HT-29 (cell line): ENCODE data around the gene COL23A1. TPM values are rescaled to one million over a fixed set of nuclear protein-coding genes. Genes with fewer than 3 reads are reported as not detected.
"Not testable (repeated sequence)": the region's sequence is repeated elsewhere in the genome, so short reads cannot be mapped to it uniquely, and the experiment has no call there.

Source experiments
- DNase-seq: peaks from one replicate; pipeline ENCODE4 v3.0.0-alpha.2; 2015; ENCODE audit warnings: low spot score
- total RNA-seq: library from RNA; depleted of rRNA; stranded (reverse); fragments of >200 nt; shearing (Covaris generic); gene quantifications from 2 replicates; pipeline ENCODE4 v1.2.3, GENCODE V29; 2014

The COL23A1 gene
- total RNA-seq, 1 experiment from 2014 or later: not detected

DNA sequence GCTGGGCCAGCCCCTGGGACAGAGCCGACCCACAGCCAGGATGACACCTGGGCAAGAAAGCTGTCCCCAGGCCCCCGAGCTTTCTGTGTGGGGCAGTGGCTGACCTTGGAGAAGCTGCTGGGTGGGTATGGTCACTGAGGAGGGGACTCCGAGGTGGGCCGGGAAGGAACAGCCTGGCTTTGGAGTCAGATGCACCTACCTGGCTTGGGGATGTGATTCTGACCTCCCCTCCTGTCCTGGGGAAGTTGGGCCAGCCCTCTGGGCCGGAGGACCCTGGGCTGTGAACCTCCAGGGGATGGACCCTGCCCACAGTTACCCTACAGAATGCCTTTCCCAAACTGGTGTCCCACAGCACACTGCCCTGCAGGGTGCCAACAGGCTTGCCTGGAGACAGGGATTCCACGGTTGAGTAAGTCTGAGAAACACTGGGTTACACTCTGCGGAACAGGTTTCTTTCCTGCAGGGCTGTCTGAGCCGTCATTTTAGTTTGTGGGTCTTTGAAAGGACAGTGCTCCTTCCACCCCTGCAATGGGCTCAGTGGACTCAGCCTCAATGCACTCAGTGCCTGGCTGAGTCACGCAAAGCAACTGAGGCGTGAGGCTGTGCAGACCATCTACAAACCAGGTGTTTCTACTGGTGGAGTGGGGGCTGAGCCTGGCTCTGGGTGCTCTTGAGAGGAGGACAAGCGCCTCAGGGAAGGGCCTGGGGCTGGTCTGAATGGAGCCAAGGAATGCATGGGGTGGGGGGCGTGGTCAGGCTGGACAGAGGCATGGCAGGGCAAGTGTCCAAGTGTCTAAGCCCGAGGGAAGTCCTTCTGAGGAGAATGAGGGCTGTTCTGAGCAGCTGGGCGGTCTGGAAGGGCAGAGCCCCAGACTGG is 316.3 kb downstream of the COL23A1 start:
- no peak for DNase-seq

DNA sequence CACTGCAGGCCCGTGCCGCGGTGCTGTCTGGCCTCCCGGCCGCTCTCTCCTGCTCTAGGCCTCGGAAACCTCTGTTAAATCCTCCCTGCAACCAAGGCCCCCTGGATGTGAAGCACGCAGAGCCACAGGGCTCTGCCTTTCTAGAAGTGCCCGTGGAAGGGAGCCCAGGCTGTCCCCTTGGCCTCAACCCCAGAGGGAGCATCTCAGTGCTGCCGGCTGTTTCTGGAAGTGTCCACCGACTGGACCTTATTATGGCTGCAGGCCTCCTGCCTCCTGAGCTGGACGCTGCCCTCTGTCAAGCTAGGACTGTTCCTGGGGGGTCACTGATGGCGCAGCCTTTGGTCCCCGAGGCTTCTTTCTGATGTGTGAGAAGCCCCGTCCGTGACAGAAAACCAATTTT is 317.2 kb downstream of the COL23A1 start:
- DNase-seq: no peak

DNA sequence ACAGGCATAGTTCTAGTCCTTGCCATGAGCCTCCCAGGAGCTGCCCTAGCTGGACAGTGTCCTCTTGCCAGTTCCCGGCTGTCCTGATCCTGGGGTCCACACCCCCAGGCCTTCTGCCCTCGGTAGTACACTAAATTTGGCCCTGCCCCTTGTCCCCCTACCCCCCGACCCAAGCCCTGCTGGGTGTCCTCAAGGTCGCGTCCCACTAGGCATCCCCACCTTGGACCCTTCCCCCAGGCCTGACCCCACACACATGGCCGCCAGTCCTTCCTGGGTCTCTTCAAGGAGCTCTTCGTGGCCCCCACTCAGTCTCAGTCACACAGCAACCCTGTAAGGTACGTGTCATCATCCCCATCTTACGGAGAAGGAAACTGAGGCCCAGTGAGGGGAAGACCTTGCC is 317.6 kb downstream of the COL23A1 start:
- no peak for DNase-seq

DNA sequence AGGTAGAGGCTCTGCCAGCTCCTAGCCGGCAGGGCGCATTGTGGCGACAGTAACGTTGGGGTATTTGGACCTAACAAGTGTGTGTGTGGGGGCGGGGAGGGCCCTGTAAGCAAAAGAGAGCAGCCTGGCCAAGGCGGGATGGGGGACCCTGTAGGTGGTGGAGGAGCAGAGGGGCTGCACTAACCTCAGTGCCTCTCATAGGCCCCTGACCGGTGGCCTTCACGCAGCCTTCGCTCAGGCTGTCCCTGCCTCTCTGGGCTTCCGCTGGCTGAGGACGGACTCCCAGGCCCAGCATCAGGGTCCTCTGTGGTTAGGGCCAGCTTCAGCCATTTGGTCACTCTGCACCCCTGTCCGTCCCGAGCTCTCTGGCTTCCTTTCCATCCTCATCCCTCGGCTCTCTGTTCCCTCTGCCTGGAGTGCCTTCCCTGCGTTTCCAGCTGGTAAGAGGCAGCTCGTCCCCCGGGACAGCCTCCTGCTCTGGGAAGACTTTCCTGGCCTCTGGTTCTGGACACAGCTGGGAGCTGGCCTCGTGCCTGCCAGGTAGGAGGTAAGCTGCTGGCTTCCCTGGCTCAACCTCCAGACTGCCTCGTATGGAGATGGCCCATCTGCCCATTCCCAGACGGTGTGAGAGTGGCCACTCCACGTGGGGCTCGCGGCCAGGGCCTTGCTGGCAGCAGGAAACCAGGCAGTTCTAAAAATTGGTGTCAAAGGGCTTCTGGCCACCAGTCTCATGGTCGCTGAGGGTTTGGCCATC is 318.3 kb downstream of the COL23A1 start:
- no peak for DNase-seq

DNA sequence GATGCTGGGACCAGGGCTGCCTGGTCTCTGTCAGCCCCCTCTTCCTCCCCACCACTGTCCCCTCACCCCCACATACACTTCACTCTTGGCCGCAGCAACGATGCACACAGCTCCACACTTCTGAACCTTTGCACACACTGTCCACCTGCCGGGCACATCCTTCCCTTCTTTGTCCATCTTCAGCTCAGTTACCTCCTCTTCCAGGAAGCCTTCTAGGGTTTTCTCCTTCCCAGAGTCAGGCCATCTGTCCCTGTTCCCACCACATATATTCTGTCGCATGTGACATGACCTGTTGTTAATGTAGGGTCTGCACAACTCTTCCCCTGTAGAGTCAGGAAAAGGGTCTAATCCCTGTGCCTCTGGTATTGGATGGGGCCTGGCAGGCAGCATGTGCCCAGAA is 319.0 kb downstream of the COL23A1 start:
- DNase-seq: no peak

DNA sequence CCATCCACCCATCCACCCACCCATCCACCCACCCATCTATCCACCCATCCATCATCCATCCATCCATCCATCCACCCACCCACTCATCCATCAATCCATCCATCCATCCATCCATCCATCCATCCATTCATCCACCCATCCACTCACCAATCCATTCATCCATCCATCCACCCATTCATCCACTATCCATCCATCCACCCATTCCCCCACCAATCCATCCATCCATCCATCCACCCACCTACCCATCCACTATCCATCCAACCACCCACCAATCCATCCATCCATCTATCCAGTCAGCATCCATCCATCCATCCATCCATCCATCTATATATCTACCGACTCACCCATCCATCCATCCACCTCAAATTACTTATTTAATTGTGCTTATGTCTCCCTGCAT is 320.7 kb downstream of the COL23A1 start:
- no peak for DNase-seq

DNA sequence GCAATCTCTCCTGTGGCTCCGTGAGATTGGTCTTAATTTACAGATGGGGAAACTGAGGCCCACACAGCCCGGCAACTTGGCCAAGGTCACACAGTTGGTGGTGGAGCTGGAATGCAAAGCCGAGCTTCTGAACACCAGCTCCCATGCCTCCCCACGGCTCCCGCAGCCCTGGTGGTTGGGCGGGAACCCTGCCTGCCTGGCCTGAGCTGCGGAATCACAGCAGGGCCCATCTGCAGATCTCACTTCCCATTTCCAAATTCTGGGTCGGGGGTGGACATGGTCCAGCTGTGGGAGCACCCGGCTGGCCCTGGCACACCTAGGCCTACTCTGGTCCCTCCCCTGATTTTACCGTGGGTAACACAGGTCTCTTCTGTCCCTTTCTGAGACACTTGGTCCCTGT is 322.3 kb downstream of the COL23A1 start:
- no peak for DNase-seq

DNA sequence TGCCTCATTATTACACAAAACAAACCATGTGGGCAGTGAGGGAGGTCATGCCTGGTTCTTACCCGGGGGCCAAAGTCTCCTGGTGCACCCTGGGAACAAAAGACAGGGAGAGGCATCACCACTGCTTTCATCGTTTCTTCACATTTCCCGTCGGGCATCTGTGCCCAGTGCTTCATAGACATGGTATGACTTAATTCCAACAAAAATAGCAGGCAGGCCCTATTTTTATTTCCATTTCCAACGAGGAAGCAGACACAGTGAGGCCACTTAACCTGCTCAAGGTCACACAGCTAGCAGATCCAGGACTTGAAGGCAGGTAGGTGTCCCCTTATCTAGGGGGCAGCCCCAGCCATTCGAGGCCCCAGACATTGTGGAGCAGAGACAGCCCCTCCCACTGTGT is 322.9 kb downstream of the COL23A1 start:
- DNase-seq: no peak

DNA sequence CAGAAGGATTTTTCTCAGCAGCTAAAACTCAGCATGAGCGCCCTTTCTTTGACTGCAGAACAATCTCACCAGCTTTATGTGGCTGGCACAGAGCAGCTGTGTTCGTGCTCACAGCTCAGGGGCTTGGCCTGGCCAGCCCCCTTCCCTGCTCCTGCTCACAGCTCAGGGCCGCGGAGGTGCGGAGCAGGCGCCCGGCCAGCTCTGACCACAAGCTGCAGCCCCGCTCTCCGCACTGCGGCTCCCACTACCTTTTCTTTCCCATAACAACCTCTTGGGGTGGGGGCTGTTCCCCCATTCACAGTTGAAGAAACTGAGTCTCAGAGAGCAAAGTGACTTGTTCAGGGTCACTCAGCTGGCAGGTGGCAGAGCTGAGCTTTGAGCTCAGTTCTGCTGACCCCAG is 323.6 kb downstream of the COL23A1 start:
- no peak for DNase-seq

DNA sequence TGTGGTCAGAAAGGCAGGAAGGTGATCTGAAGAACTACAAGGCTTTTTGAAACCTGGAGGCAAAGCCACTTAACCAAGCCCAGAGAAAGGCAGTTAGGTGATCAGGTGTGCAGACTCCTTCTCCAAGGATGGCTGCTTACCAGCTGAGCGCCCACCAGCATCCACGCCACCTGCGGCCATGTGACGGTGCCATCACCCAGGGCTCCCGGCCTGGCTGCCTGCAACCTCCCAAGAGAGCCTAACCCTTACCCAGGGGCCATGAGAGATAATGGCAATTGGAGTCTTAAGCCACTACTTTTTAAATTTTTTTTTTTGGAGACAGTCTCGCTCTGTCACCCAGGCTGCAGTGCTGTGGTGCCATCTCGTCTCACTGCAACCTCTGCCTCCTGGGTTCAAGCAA is 324.4 kb downstream of the COL23A1 start:
- no peak for DNase-seq

DNA sequence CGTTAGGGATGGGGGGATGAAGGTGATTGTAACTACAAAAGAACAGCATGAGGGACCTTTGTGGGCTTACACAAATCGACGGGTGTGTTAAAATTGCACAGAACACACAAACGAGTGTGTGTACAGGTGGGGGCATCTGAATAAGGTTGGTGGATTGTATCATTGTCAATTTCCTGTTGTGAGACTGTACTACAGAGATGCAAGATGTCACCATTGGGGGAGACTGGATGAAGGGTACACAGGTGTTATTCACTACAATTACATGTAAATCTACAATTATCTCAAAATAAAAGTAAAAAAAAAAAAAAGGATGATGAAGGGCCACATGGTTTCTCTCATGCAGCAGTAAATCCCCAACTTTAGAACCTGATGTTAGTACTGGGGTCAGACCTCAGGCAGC is 326.1 kb downstream of the COL23A1 start:
- no peak for DNase-seq

DNA sequence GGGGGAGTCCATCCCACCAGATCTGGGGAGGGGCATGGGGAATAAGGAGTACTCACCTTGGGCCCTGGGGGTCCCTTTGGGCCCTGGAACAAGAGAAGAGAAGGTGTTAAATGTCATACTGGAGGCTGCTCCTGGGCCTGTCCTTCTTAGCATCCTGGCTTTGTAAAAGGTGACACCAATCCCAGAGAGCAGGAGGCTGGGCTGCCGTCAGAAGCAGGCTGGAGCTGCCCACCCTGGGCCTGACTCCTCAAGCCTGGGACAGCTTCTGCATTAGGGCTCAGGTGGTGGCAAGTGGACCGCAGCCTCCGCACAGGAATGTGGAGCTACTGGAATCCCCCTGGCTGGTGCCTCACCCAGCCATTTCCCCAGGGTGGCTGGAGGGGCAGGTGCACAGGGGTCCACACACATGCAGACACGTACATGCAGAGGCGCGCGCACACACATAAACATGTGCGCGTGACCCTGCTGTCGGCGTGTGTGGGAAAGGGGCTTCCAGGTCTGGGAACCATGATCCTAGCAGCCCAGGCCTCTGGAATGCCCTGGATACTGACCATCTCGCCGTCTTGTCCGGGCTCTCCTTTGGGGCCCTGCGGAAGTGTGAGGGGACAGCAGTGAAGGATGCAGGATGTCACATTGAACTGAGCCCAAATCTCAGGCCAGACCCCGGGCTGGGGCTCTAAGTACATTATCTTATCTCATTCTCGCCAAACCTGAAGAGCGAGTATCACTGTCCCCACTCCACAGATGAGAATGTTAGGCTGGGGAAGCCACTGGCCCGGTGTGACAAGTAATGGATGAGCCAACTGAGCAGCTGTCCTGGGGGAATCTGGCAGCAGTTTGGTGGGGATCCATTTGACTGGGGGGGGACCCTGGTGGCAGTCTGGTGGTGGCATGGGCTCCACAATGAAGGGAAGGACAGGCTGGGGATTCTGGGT is 328.3 kb downstream of the COL23A1 start:
- no peak for DNase-seq

DNA sequence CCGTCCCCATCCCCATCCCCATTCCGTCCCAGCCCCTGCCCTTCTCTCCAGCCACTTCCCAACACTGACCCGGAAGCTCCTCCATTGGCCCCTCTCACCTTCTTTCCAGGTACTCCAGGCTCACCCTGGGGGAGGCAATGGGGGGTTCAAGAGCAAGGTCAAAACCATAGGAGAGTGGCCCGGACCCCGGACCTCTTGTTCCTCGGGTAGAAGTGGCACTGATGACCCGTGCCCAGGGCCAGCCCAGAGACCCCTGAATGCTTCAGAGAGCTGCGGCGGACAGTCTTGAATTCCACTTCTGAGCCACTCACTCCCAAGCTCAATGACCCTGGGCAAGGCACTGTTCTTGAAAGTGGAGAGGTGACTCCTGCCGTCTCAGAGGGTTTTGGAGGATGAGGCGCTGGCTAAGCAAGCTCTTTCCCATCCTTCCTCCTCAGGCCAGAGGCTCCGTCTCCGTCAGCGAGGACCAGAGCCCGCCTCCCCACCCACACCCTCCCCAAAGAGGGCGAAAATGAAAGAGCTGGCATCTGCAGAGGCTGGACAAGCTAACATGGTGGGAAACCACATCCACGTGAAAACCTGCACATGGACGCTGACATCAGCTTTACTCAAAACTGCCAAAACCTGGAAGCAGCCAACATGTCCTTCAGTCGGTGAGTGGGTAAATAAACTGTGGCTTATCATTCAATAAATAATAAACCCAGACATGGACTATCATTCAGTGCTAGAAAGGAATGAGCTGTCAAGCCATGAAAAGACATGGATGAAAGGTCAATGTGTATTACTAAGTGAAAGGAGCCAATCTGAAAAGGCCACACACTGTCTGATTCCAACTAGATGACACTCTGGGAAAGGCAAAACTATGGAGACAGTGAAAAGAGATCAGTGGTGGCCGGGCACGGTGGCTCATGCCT is 330.3 kb downstream of the COL23A1 start:
- DNase-seq: no peak

DNA sequence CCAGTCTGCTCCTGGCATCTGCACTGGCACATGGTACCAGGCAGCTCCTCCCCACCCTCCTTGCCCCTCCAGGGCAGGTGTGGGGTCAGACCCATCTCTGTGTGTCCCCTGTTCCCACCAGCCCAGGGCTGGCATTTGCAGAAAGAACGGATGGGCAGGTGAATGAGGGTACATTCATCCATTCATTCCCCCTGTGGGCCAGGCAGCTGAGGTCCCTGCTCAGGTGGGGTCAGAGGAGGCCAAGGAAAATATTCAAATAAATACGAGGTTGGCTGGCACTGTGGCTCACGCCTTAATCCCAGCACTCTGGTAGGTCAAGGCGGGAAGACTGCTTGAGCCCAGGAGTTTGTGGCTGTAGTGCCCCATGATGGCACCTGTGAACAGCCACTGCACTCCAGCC is 332.5 kb downstream of the COL23A1 start:
- no peak for DNase-seq

DNA sequence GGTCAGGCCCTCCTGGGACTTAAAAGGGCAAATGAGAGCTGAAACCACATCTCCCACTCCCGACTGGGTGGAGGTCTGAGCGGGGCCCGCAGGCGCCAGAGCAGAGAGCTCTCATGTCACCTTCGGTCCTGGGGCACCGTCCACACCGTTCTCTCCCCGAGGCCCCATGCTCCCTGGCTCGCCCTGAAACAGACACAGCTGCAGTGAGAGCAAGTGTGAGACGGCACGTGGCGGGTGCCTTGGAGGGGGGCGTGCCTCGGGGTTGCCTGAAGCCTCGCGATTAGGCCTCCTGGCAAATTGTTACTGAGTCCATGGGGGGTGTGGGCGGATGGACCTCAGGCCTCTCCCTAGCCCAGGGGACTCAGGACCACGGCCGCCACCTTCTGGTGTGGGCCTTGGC is 333.4 kb downstream of the COL23A1 start:
- no peak for DNase-seq

DNA sequence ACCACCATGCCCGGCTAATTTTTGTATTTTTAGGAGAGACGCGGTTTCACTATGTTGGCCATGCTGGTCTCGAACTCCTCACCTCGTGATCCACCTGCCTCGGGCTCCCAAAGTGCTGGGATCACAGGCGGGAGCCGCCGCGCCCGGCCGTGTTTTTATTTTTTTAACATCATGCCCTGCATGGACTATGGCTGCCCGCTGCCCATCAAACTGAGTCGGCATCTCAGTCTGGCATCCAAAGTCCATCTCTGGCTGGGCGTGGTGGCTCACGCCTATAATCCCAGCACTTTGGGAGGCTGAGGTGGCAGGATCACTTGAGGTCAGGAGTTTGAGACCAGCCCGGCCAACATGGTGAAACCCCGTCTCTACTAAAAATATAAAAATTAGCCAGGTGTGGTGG is 336.6 kb downstream of the COL23A1 start:
- not testable (repeated sequence) for DNase-seq

DNA sequence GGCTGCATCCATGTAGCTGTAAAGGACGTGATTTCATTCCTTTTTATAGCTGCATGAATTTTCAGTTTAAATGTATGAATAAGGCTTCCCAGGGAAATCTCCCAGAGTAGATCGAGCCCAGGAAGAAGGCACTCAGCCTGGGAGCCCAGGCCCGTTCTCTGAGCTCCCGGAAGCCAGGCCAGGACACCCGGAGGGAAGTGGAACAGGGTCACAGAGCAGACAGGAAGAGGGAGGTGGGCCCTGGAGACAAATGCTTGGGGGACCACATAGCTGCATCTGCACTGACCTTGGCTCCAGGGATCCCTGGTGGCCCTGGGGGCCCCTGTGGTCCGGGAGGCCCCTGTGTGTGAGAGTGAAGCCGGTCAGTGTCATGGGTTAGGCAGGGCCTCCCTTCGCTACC is 337.9 kb downstream of the COL23A1 start:
- DNase-seq: no peak

DNA sequence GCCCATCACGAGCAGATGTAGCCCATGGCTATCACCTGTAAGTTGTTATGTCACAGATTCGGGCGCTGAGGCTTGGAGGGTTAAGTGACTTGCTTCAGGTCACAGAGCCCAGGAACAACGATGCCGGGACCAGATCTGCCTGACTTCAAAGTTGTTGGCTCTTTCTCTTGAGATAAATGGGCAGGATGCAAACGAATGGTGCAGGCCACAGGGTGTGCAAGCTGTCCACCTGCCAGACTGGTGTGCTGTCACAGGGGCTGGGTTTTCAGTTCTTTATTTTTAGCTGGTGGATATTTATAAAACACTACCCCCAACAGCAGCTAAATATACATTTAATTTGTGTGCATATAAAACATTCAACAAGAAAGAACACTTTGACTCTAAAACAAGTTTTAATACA is 339.9 kb downstream of the COL23A1 start:
- DNase-seq: no peak

DNA sequence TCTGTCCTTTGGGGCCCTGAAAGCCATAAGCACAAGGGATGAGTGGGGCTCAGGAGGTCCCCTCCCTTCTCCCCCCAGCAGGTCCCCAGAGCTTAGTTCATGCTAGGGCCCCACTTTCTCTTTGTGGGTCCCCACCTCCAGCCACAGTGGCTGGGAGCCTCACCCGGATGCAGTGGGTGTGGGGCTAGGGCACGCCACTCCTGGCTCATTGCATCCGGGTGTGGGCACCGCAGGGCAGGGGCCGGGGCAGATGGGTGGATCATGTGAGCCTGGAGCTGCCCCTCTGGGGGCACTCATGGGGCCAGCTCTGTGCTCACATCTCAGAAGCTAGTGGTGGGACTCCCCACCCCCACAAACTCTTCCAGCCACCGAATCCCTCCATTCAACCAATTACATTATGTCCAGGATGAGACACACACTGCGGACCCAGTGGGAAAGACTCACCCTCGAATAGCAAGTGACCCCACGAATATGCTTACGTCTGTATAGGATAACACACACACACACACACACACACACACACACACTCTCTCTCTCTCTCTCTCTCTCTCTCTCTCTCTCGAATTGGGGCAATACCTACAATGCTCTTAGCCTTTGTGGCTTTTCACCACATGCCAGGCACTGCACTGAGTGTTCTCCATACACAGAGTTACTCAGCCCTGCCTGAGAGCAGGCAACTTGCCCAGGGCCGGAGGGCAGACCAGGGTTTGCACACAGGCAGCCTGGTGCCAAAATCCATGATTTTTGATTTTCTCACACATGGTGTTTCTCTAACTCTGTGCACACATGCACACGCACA is 340.8 kb downstream of the COL23A1 start:
- no peak for DNase-seq

DNA sequence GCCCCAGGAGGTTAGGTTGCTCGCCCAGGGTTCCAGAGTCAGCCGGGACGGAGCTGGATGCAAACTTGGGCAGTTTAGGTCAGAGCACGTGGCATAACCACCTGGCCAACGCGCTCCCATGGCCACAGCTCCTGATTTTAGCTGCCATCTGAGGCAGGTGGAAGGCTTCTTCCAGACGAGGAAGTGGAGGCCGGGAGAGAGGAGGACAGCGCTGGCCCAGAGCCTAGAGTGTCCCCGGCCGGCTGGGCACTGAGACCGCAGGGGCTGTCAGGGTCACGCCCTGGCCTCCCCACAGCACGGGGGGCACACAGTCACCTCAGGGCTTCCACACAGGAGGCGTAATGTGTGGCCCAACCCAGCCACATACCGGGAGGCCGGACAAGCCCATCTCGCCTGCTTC is 341.4 kb downstream of the COL23A1 start:
- no peak for DNase-seq
